Measurements from ENCODE around the gene TRUB2.
A peak's percentile ranks its signal among the peaks of the same experiment; 100 is the strongest.

The TRUB2 gene

GRCh38 chr9:128360826-128361225 is 38.6 kb upstream of the TRUB2 start:
- Histone ChIP-seq H3K36me3 (ENCODE audit: control insufficient read depth, insufficient read depth, low read length) (no peaks in the 10 kb centered on the region), H3K27ac (ENCODE audit: low read length) (no peak overlapping the region)
- WGBS (ENCODE audit: insufficient coverage, insufficient read length): no CpG with 5 or more reads among the region's 2 CpGs

GRCh38 chr9:128358861-128359260 is 36.6 kb upstream of the TRUB2 start:
- peaks cover 2% of the 10 kb centered on the region; the same call in 1 of the 2 replicates for H3K4me1 ChIP-seq (ENCODE audit: control insufficient read depth, insufficient read depth, low read length)
- no peak overlapping the region for H3K4me3 ChIP-seq (ENCODE audit: low read length)
- no peak overlapping the region for H3K27ac ChIP-seq (ENCODE audit: low read length)
- no peaks in the 10 kb centered on the region for H3K36me3 ChIP-seq (ENCODE audit: control insufficient read depth, insufficient read depth, low read length)
- no peaks in the 10 kb centered on the region for H3K9me3 ChIP-seq (ENCODE audit: control insufficient read depth, insufficient read depth, low read length)
- no peak for DNase-seq (ENCODE audit: low read depth, low spot score)
- WGBS (ENCODE audit: insufficient coverage, insufficient read length): no CpG with 5 or more reads among the region's 4 CpGs
- peaks cover 10% of the 10 kb centered on the region; the same call in 1 of the 2 replicates for H3K27me3 ChIP-seq (ENCODE audit: control insufficient read depth, insufficient read depth, low read length)

More at GRCh38 chr9:128360826-128361225, 38.6 kb upstream of the TRUB2 start:
- H3K27me3 ChIP-seq (ENCODE audit: control insufficient read depth, insufficient read depth, low read length): peaks cover 18% of the 10 kb centered on the region
- no peak for DNase-seq (ENCODE audit: low read depth, low spot score)
- no peaks in the 10 kb centered on the region for H3K9me3 ChIP-seq (ENCODE audit: control insufficient read depth, insufficient read depth, low read length)
- peaks cover 2% of the 10 kb centered on the region; the same call in 1 of the 2 replicates for H3K4me1 ChIP-seq (ENCODE audit: control insufficient read depth, insufficient read depth, low read length)
- H3K4me3 ChIP-seq (ENCODE audit: low read length): no peak overlapping the region

- H3K36me3 ChIP-seq (ENCODE audit: control insufficient read depth, insufficient read depth, low read length): no peaks in the 10 kb centered on the region
- no peak for DNase-seq (ENCODE audit: low read depth, low spot score)
- no peaks in the 10 kb centered on the region for H3K4me1 ChIP-seq (ENCODE audit: control insufficient read depth, insufficient read depth, low read length)
- H3K27ac ChIP-seq (ENCODE audit: low read length): no peak overlapping the region
- H3K4me3 ChIP-seq (ENCODE audit: low read length): no peak overlapping the region
- H3K9me3 ChIP-seq (ENCODE audit: control insufficient read depth, insufficient read depth, low read length): no peaks in the 10 kb centered on the region
- WGBS (ENCODE audit: insufficient coverage, insufficient read length): no CpG with 5 or more reads among the region's 8 CpGs
- peaks cover 6% of the 10 kb centered on the region; the same call in 1 of the 2 replicates for H3K27me3 ChIP-seq (ENCODE audit: control insufficient read depth, insufficient read depth, low read length)
Observed at GRCh38 chr9:128358090-128358489, 35.8 kb upstream of the TRUB2 start.

GRCh38 chr9:128355451-128355850 is 33.2 kb upstream of the TRUB2 start:
- no peak for DNase-seq (ENCODE audit: low read depth, low spot score)
- H3K9me3 ChIP-seq (ENCODE audit: control insufficient read depth, insufficient read depth, low read length): no peaks in the 10 kb centered on the region
- H3K27me3 ChIP-seq (ENCODE audit: control insufficient read depth, insufficient read depth, low read length): no peaks in the 10 kb centered on the region
- no peaks in the 10 kb centered on the region for H3K4me1 ChIP-seq (ENCODE audit: control insufficient read depth, insufficient read depth, low read length)
- no peak overlapping the region for H3K4me3 ChIP-seq (ENCODE audit: low read length)
- no CpG with 5 or more reads among the region's 19 CpGs for WGBS (ENCODE audit: insufficient coverage, insufficient read length)
- H3K36me3 ChIP-seq (ENCODE audit: control insufficient read depth, insufficient read depth, low read length): no peaks in the 10 kb centered on the region
- H3K27ac ChIP-seq (ENCODE audit: low read length): no peak overlapping the region

GRCh38 chr9:128349772-128350171 is 27.5 kb upstream of the TRUB2 start:
- peaks cover 10% of the 10 kb centered on the region for H3K36me3 ChIP-seq (ENCODE audit: control insufficient read depth, insufficient read depth, low read length)
- no peak overlapping the region for H3K27ac ChIP-seq (ENCODE audit: low read length)
- no CpG with 5 or more reads among the region's 6 CpGs for WGBS (ENCODE audit: insufficient coverage, insufficient read length)
- H3K4me3 ChIP-seq (ENCODE audit: low read length): no peak overlapping the region
- no peaks in the 10 kb centered on the region for H3K4me1 ChIP-seq (ENCODE audit: control insufficient read depth, insufficient read depth, low read length)
- DNase-seq (ENCODE audit: low read depth, low spot score): no peak
- H3K9me3 ChIP-seq (ENCODE audit: control insufficient read depth, insufficient read depth, low read length): no peaks in the 10 kb centered on the region
- H3K27me3 ChIP-seq (ENCODE audit: control insufficient read depth, insufficient read depth, low read length): no peaks in the 10 kb centered on the region

- H3K9me3 ChIP-seq (ENCODE audit: control insufficient read depth, insufficient read depth, low read length): no peaks in the 10 kb centered on the region
- H3K27me3 ChIP-seq (ENCODE audit: control insufficient read depth, insufficient read depth, low read length): no peaks in the 10 kb centered on the region
- no CpG with 5 or more reads among the region's 2 CpGs for WGBS (ENCODE audit: insufficient coverage, insufficient read length)
- no peaks in the 10 kb centered on the region for H3K4me1 ChIP-seq (ENCODE audit: control insufficient read depth, insufficient read depth, low read length)
- no peak overlapping the region for H3K27ac ChIP-seq (ENCODE audit: low read length)
- no peak for DNase-seq (ENCODE audit: low read depth, low spot score)
- no peak overlapping the region for H3K4me3 ChIP-seq (ENCODE audit: low read length)
- peaks cover 10% of the 10 kb centered on the region for H3K36me3 ChIP-seq (ENCODE audit: control insufficient read depth, insufficient read depth, low read length)
Observed at GRCh38 chr9:128349125-128349524, 26.9 kb upstream of the TRUB2 start.

GRCh38 chr9:128344931-128345605 is 22.8 kb upstream of the TRUB2 start:
- H3K27ac ChIP-seq (ENCODE audit: low read length): no peak overlapping the region
- no peak for DNase-seq (ENCODE audit: low read depth, low spot score)
- WGBS (ENCODE audit: insufficient coverage, insufficient read length): no CpG with 5 or more reads among the region's 28 CpGs
- peaks cover 10% of the 10 kb centered on the region for H3K36me3 ChIP-seq (ENCODE audit: control insufficient read depth, insufficient read depth, low read length)
- H3K4me3 ChIP-seq (ENCODE audit: low read length): no peak overlapping the region
- H3K27me3 ChIP-seq (ENCODE audit: control insufficient read depth, insufficient read depth, low read length): no peaks in the 10 kb centered on the region
- H3K9me3 ChIP-seq (ENCODE audit: control insufficient read depth, insufficient read depth, low read length): no peaks in the 10 kb centered on the region
- no peaks in the 10 kb centered on the region for H3K4me1 ChIP-seq (ENCODE audit: control insufficient read depth, insufficient read depth, low read length)

GRCh38 chr9:128343855-128344254 is 21.6 kb upstream of the TRUB2 start:
- no peaks in the 10 kb centered on the region for H3K9me3 ChIP-seq (ENCODE audit: control insufficient read depth, insufficient read depth, low read length)
- WGBS (ENCODE audit: insufficient coverage, insufficient read length): no CpG with 5 or more reads among the region's 4 CpGs
- H3K27me3 ChIP-seq (ENCODE audit: control insufficient read depth, insufficient read depth, low read length): no peaks in the 10 kb centered on the region
- no peak overlapping the region for H3K27ac ChIP-seq (ENCODE audit: low read length)
- no peak for DNase-seq (ENCODE audit: low read depth, low spot score)
- H3K4me1 ChIP-seq (ENCODE audit: control insufficient read depth, insufficient read depth, low read length): no peaks in the 10 kb centered on the region
- no peak overlapping the region for H3K4me3 ChIP-seq (ENCODE audit: low read length)
- peaks cover 10% of the 10 kb centered on the region for H3K36me3 ChIP-seq (ENCODE audit: control insufficient read depth, insufficient read depth, low read length)

GRCh38 chr9:128342971-128343680 is 20.9 kb upstream of the TRUB2 start:
- H3K27me3 ChIP-seq (ENCODE audit: control insufficient read depth, insufficient read depth, low read length): no peaks in the 10 kb centered on the region
- no CpG with 5 or more reads among the region's 8 CpGs for WGBS (ENCODE audit: insufficient coverage, insufficient read length)
- H3K36me3 ChIP-seq (ENCODE audit: control insufficient read depth, insufficient read depth, low read length): peaks cover 6% of the 10 kb centered on the region
- no peak for DNase-seq (ENCODE audit: low read depth, low spot score)
- H3K4me1 ChIP-seq (ENCODE audit: control insufficient read depth, insufficient read depth, low read length): no peaks in the 10 kb centered on the region
- H3K4me3 ChIP-seq (ENCODE audit: low read length): no peak overlapping the region
- no peak overlapping the region for H3K27ac ChIP-seq (ENCODE audit: low read length)
- no peaks in the 10 kb centered on the region for H3K9me3 ChIP-seq (ENCODE audit: control insufficient read depth, insufficient read depth, low read length)

- no peaks in the 10 kb centered on the region for H3K27me3 ChIP-seq (ENCODE audit: control insufficient read depth, insufficient read depth, low read length)
- no peaks in the 10 kb centered on the region for H3K9me3 ChIP-seq (ENCODE audit: control insufficient read depth, insufficient read depth, low read length)
- no CpG with 5 or more reads among the region's 13 CpGs for WGBS (ENCODE audit: insufficient coverage, insufficient read length)
- DNase-seq (ENCODE audit: low read depth, low spot score): no peak
- H3K36me3 ChIP-seq (ENCODE audit: control insufficient read depth, insufficient read depth, low read length): peaks cover 5% of the 10 kb centered on the region
- H3K27ac ChIP-seq (ENCODE audit: low read length): no peak overlapping the region
- H3K4me3 ChIP-seq (ENCODE audit: low read length): peak overlapping the region; percentile 91; the same call in 1 of the 2 replicates
- no peaks in the 10 kb centered on the region for H3K4me1 ChIP-seq (ENCODE audit: control insufficient read depth, insufficient read depth, low read length)
Observed at GRCh38 chr9:128341435-128341849, 19.2 kb upstream of the TRUB2 start.

Measured in iPS DF 6.9 (cell line).